NCI-H2227 (cell line): Measurements from ENCODE around the gene CHID1.
A peak's percentile ranks its signal among the peaks of the same experiment; 100 is the strongest.

ENCODE experiments used
- DNase-seq: peaks from one replicate; lab custom pipeline; 2025; ENCODE audit not compliant: unreplicated experiment; lab: John Stamatoyannopoulos, UW

The CHID1 gene

GRCh38 chr11:865462-866430, 44.9 kb downstream of the CHID1 start:
- DNase-seq, result no peak

DNA sequence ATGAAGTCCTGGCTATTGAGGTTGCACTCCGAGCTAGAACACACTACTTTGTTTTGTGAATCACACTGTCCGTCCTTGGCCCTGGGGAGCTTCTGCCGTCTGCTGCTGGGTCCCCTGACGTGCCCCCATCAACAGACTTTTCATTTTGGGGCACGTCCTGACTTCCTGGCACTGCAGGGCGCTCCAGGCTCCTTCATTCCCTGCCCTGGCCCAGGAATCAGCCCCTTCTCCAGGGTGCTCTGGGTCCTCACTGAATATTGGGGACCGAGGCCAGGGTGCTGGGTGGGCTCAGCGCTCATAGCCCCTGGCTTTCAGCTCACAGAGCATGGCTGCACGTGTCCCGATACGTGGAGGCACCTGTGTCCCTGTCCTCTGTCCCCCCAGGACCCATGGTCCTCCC, 45.7 kb downstream of the CHID1 start:
- DNase-seq, result no peak

- DNase-seq, result no peak
Observed at GRCh38 chr11:863910-864827, 46.4 kb downstream of the CHID1 start.

- no peak for DNase-seq
Observed at GRCh38 chr11:863023-863909, 47.3 kb downstream of the CHID1 start.

- DNase-seq, result no peak
Observed at GRCh38 chr11:862696-863022, 48.0 kb downstream of the CHID1 start.

- DNase-seq, result no peak
Observed at GRCh38 chr11:862081-862661, 48.4 kb downstream of the CHID1 start.

GRCh38 chr11:861105-861479, 49.5 kb downstream of the CHID1 start:
- no peak for DNase-seq

- DNase-seq, result no peak
Observed at GRCh38 chr11:860234-861104, 50.1 kb downstream of the CHID1 start.

GRCh38 chr11:859394-860131, 51.0 kb downstream of the CHID1 start:
- DNase-seq, result peak; percentile 92

- DNase-seq, result no peak
Observed at GRCh38 chr11:858762-859339, 51.8 kb downstream of the CHID1 start.

DNA sequence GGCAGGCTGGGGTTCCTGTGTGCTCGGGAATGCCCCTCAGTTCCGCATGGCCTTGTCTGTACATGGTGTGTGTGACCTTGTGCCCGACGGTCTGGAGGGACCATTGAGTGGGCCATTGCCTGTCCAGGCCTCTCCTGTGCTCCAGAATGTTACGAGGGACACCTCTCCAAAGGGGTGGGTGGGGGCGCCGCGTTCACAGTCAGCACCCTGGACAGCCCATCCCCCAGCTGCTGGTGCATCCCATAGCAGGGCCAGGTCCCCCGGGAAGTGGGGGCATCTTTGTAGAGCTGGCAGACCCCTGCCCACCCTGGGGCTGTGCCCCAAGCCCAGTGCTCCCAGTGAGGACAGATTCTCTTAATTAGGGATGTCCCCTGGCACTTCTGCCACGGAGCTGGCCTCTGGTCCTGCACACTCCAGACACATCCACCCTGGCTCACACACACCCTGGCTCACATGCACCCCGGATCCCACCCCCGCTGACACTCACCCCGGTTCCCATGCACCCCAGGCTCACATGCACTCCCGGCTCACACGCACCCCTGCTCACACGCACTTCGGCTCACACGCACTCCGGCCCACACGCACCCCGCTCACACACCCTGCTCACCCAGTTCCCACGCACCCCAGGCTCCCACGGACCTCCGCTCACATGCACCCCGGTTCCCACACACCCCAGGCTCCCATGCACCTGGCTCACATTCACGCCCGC, 52.4 kb downstream of the CHID1 start:
- no peak for DNase-seq

GRCh38 chr11:856397-856796, 54.2 kb downstream of the CHID1 start:
- peak; percentile 70 for DNase-seq

GRCh38 chr11:855796-856195, 54.8 kb downstream of the CHID1 start:
- no peak for DNase-seq

DNA sequence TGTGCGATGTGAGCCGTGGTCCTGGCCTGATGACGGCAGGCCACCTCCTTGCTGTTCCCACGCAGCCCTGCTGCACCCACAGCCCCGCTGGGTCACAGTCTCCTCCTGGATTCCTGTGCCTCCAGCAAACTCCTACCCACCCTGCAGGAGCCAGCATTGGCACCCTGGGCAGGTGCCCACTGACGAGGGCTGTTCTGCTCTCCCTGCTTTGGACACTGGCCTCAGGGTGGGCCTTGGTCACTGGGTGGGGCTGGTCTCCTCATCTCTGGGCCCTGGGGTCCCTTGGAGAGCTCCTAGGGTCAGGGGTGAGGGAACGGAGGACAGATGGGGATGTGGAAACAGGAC, 55.3 kb downstream of the CHID1 start:
- DNase-seq, result no peak

DNA sequence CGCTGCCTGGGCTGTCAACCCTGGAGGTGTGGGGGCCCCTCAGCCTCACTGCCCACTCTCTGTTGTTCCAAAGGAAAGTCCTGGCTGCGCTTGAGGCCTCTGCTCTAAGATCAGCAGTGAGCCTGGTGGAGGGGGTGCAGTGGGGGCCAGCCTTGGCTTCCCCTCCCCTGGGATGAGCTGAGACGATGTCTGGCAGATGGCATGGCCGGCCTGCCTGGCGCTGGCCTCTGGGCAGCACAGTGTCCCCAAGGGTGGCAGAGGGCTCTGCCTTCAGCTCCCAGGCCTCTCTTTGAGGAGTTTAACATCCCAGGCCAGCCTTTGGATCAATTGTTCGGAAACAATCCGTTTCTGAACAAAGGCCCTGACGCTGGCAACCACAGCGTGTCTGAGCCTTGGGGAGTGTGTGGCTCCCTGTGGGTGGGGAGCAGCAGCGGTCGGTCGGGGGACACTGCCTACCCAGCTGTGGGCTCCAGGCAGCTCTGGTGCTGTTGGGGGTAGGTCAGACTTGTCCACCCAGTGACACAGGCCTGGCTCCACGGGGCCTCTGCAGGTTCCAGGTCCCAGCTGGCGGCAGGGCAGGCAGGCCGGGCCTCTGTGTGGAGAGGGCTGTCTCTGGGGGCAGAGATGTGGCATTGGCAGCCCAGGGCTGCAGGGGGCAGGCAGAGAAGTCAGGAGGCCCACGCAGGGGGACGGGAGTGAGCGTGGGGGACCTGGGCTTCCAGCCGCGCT, 55.8 kb downstream of the CHID1 start:
- no peak for DNase-seq

- DNase-seq, result no peak
Observed at GRCh38 chr11:853682-854448, 56.7 kb downstream of the CHID1 start.

GRCh38 chr11:852762-853161, 57.8 kb downstream of the CHID1 start:
- DNase-seq, result no peak
